IMR-90 (cell line): ENCODE data around the gene POLR1C. TPM values are rescaled to one million over a fixed set of nuclear protein-coding genes. Genes with fewer than 3 reads are reported as not detected.
A peak's percentile ranks its signal among the peaks of the same experiment; 100 is the strongest.

ENCODE experiments used
- ATAC-seq: fragments of 200-7000 bp; cut with Tn5 transposase; 2 replicates; pipeline ENCODE4 v1.9.1; 2020; ENCODE audit warnings: low read depth, mild to moderate bottlenecking, moderate library complexity
- BruUV-seq: library from RNA; stranded (reverse); fragments of 400-500 nt; replicated peaks from 2 replicates; lab custom pipeline; 2021; lab: Mats Ljungman, UMichigan
- CTCF ChIA-PET: fragments of 300-600 bp; formaldehyde crosslinking; extraction: SDS; loops from one replicate; lab custom pipeline; 2021; ENCODE audit warnings: antibody characterized with exemption; lab: Yijun Ruan, JAX
- POLR2A ChIA-PET: fragments of 300-600 bp; sonication (Branson Sonifier 250); formaldehyde crosslinking; loops from one replicate; lab custom pipeline; 2022; ENCODE audit warnings: antibody characterized with exemption; ENCODE audit not compliant: unreplicated experiment; lab: Charles Lee
- DNase-seq: peaks from one replicate; pipeline ENCODE4 v3.0.0; 2013
- H2AFZ ChIP-seq: replicated peaks from 2 replicates; pipeline ENCODE3; 2013; ENCODE audit warnings: low read length, mild to moderate bottlenecking; ENCODE audit not compliant: poor library complexity
- H2AK5ac ChIP-seq: 2 replicates; pipeline ENCODE4 v1.6.1; 2013; ENCODE audit warnings: low read depth, low read length, inconsistent platforms
- H2AK9ac ChIP-seq: replicated peaks from 2 replicates; pipeline ENCODE3; 2013; ENCODE audit warnings: mild to moderate bottlenecking, low read depth, low read length, moderate library complexity; ENCODE audit not compliant: poor library complexity
- H2BK120ac ChIP-seq: 2 replicates; pipeline ENCODE4 v1.6.1; 2013; ENCODE audit warnings: low read depth, low read length, inconsistent platforms
- H2BK15ac ChIP-seq: 3 replicates; pipeline ENCODE4 v1.6.1; 2013; ENCODE audit warnings: low read depth, low read length, inconsistent platforms
- H2BK20ac ChIP-seq: 2 replicates; pipeline ENCODE4 v1.6.1; 2013; ENCODE audit warnings: low read depth, mild to moderate bottlenecking, inconsistent platforms, low read length, moderate library complexity
- H2BK5ac ChIP-seq: 2 replicates; pipeline ENCODE4 v1.6.1; 2013; ENCODE audit warnings: mild to moderate bottlenecking, low read depth, low read length, inconsistent platforms; ENCODE audit not compliant: poor library complexity, severe bottlenecking
- H3K14ac ChIP-seq: replicated peaks from 2 replicates; pipeline ENCODE4 v1.6.1; 2013; ENCODE audit warnings: low read depth, low read length, inconsistent platforms
- H3K18ac ChIP-seq: 2 replicates; pipeline ENCODE4 v1.6.1; 2013; ENCODE audit warnings: low read depth, low read length, control low read depth
- H3K23ac ChIP-seq: 2 replicates; pipeline ENCODE4 v1.6.1; 2013; ENCODE audit warnings: low read depth, low read length, inconsistent platforms
- H3K27ac ChIP-seq: 2 replicates; pipeline ENCODE4 v1.5.1; 2013; ENCODE audit warnings: mild to moderate bottlenecking, control low read depth, low read length; ENCODE audit not compliant: insufficient read depth
- H3K27me3 ChIP-seq: 2 replicates; pipeline ENCODE4 v1.6.1; 2013; ENCODE audit warnings: low read length; ENCODE audit not compliant: control insufficient read depth, insufficient read depth
- H3K36me3 ChIP-seq: 2 replicates; pipeline ENCODE4 v1.6.1; 2013; ENCODE audit warnings: low read length, mixed read lengths; ENCODE audit not compliant: control insufficient read depth, insufficient read depth
- H3K4ac ChIP-seq: 2 replicates; pipeline ENCODE4 v1.6.1; 2013; ENCODE audit warnings: low read depth, low read length, inconsistent platforms
- H3K4me1 ChIP-seq: 2 replicates; pipeline ENCODE4 v1.6.1; 2013; ENCODE audit warnings: low read length, mixed read lengths; ENCODE audit not compliant: control insufficient read depth, insufficient read depth
- H3K4me2 ChIP-seq: 2 replicates; pipeline ENCODE4 v1.6.1; 2013; ENCODE audit warnings: low read depth, mild to moderate bottlenecking, control low read depth, low read length, moderate library complexity
- H3K4me3 ChIP-seq: 2 replicates; pipeline ENCODE4 v1.5.1; 2013; ENCODE audit warnings: low read depth, mild to moderate bottlenecking, control low read depth, low read length, moderate library complexity; ENCODE audit not compliant: insufficient read depth
- H3K56ac ChIP-seq: 2 replicates; pipeline ENCODE4 v1.6.1; 2013; ENCODE audit warnings: low read length, inconsistent platforms; ENCODE audit not compliant: insufficient read depth; ENCODE audit errors: extremely low read depth
- H3K79me1 ChIP-seq, 2 experiments: 2 replicates each; pipeline ENCODE4 v1.6.1; 2013; ENCODE audit warnings: low read length in 2 of 2, inconsistent platforms in 1 of 2, low read depth in 1 of 2
- H3K9ac ChIP-seq: 2 replicates; pipeline ENCODE4 v1.6.1; 2013; ENCODE audit warnings: low read depth, low read length, control low read depth
- H3K9me1 ChIP-seq: 2 replicates; pipeline ENCODE4 v1.6.1; 2013; ENCODE audit warnings: low read length, inconsistent platforms; ENCODE audit not compliant: insufficient read depth
- H3K9me3 ChIP-seq: 2 replicates; pipeline ENCODE4 v1.6.1; 2013; ENCODE audit warnings: low read length; ENCODE audit not compliant: control insufficient read depth, insufficient read depth
- H4K20me1 ChIP-seq: 2 replicates; pipeline ENCODE4 v1.6.1; 2013; ENCODE audit warnings: low read length, inconsistent platforms; ENCODE audit not compliant: insufficient read depth
- H4K5ac ChIP-seq: 2 replicates; pipeline ENCODE4 v1.6.1; 2013; ENCODE audit warnings: mild to moderate bottlenecking, low read depth, low read length, control low read depth
- H4K8ac ChIP-seq, 2 experiments: 2 replicates each; pipeline ENCODE4 v1.6.1; 2013; ENCODE audit warnings: low read depth in 2 of 2, low read length in 2 of 2, control low read depth in 1 of 2, inconsistent platforms in 1 of 2
- H4K91ac ChIP-seq: 2 replicates; pipeline ENCODE4 v1.6.1; 2013; ENCODE audit warnings: low read depth, low read length, inconsistent platforms; ENCODE audit not compliant: insufficient read depth
- CEBPB ChIP-seq: IDR thresholded peaks from 2 replicates; pipeline ENCODE4 v1.6.1; 2012; ENCODE audit warnings: low read depth, low read length, improper control_type of control experiment
- CTCF ChIP-seq: conservative IDR thresholded peaks from 2 replicates; pipeline ENCODE4 v1.5.1; 2012; ENCODE audit warnings: mild to moderate bottlenecking, low read depth, low read length, improper control_type of control experiment
- FOS ChIP-seq: fragments of 150-350 bp; IDR thresholded peaks from 2 replicates; pipeline ENCODE4 v1.6.1; 2016; ENCODE audit warnings: low read depth, low read length
- MAFK ChIP-seq: IDR thresholded peaks from 2 replicates; pipeline ENCODE4 v1.6.1; 2012; ENCODE audit warnings: low read depth, low read length, improper control_type of control experiment
- MAZ ChIP-seq: IDR thresholded peaks from 2 replicates; pipeline ENCODE4 v1.6.1; 2012; ENCODE audit warnings: low read depth, mild to moderate bottlenecking, low read length, improper control_type of control experiment, moderate library complexity, borderline replicate concordance
- POLR2A ChIP-seq: IDR thresholded peaks from 2 replicates; pipeline ENCODE4 v1.6.1; 2012; ENCODE audit warnings: mild to moderate bottlenecking, low read depth, low read length
- WGBS, 2 experiments: methylation state at CpG; one replicate each; pipeline versions ENCODE4 v1.1.5 to v1.1.7; 2013; ENCODE audit warnings: missing lambda C conversion rate in 2 of 2; ENCODE audit not compliant: insufficient read length in 1 of 2; ENCODE audit errors: extremely low coverage in 2 of 2; 5-methylcytosine and 5-hydroxymethylcytosine counted together
- dilution Hi-C: fragments of 300-500 bp; cut with HindIII; formaldehyde crosslinking; loops from one replicate; pipeline ENCODE4 v1.14.3; 2018; ENCODE audit warnings: low sequenced_read_pairs; ENCODE audit not compliant: unreplicated experiment
- in situ Hi-C: fragments of 300-500 bp; cut with MboI; formaldehyde crosslinking; loops from 3 replicates; pipeline ENCODE4 v1.14.3; 2019; ENCODE audit warnings: low sequenced_read_pairs, inconsistent platforms, mixed read lengths
- intact Hi-C: fragments of 100-400 bp; cut with micrococcal nuclease; formaldehyde crosslinking; loops from 2 replicates; pipeline ENCODE4 v1.10.0; 2022
- polyA plus RNA-seq, 3 experiments: library from polyadenylated mRNA; depleted of rRNA; stranded (reverse); fragments of >200 nt; gene quantifications; 2 replicates each; pipeline ENCODE4 v1.2.3, GENCODE V29; 2012; ENCODE audit warnings: low replicate concordance in 1 of 3
- total RNA-seq: library from RNA; depleted of rRNA; stranded (reverse); fragments of >200 nt; gene quantifications from 2 replicates; pipeline ENCODE4 v1.2.3, GENCODE V29; 2012

Gene POLR1C
- total and polyA plus RNA-seq, 2 of the 4 experiments (the other 2 are of a cell fraction): 46.1 to 72.6 TPM

- peak within 1 kb of the TSS; percentile 6; the same call in 1 of the 2 replicates for H3K18ac ChIP-seq
- H2BK20ac ChIP-seq: no peak within 1 kb of the TSS
- ChIA-PET POLR2A (interaction anchor here (0.5 to 0.6 kb wide), 2 partner anchors 9 to 15 kb away, joined by 3 read pairs; no protein-coding TSS in a partner anchor), CTCF (no interaction called here)
- H3K27me3 ChIP-seq: no peaks in the 10 kb centered on the region
- in situ Hi-C loops: no loop called here
- H4K8ac ChIP-seq: peak within 1 kb of the TSS; percentile 92
- peak within 1 kb of the TSS; percentile 26 for H4K91ac ChIP-seq
- no TSS peak for BruUV-seq
- DNase-seq: peak; percentile 78
- ATAC-seq: peak; percentile 100
- H3K9ac ChIP-seq: peak within 1 kb of the TSS; percentile 83
- H3K9me3 ChIP-seq: no peaks in the 10 kb centered on the region
- peak within 1 kb of the TSS; percentile 88 for H2AK9ac ChIP-seq
- peak within 1 kb of the TSS; percentile 22 for H2BK5ac ChIP-seq
- H2AFZ ChIP-seq: peak within 1 kb of the TSS; percentile 89
- H3K36me3 ChIP-seq: no peaks in the 10 kb centered on the region
- peak within 1 kb of the TSS; percentile 92 for H4K5ac ChIP-seq
- peak within 1 kb of the TSS; percentile 66 for H3K4me3 ChIP-seq
- H2BK15ac ChIP-seq: no peak within 1 kb of the TSS
- peak within 1 kb of the TSS; percentile 83 for H3K27ac ChIP-seq
- peak within 1 kb of the TSS; percentile 84 for H3K4me2 ChIP-seq
- dilution Hi-C loops: no loop called here
- H4K20me1 ChIP-seq: peaks cover 6% of the 10 kb centered on the region; the same call in 1 of the 2 replicates
- H2AK5ac ChIP-seq: peak within 1 kb of the TSS; percentile 71
- H3K23ac ChIP-seq: peak within 1 kb of the TSS; percentile 54
- H3K56ac ChIP-seq: peak within 1 kb of the TSS; percentile 74
- 0% methylated on average over 11 of the region's 34 CpGs; no CpG with 5 or more reads in 1 of the 2 experiments for WGBS, 2 experiments
- H3K4me1 ChIP-seq: peaks cover 7% of the 10 kb centered on the region
- TF ChIP-seq CEBPB: no peak
- TF ChIP-seq MAFK: no peak
- peak; percentile 75; the same call in 1 of the 2 replicates for TF ChIP-seq MAZ
- peak; percentile 94 for TF ChIP-seq POLR2A
- no peak for TF ChIP-seq CTCF
- 0 out of 2 replicates have a peak, but pooled peaks have one; percentile 10 for TF ChIP-seq FOS
- peaks cover 31 to 44% of the 10 kb centered on the region in 2 experiments for H3K79me1 ChIP-seq
- peak within 1 kb of the TSS; percentile 86 for H3K14ac ChIP-seq
- H3K9me1 ChIP-seq: peaks cover 25% of the 10 kb centered on the region
- H3K4ac ChIP-seq: peak within 1 kb of the TSS; percentile 67
- 0 out of 2 replicates have a peak within 1 kb of the TSS, but pooled peaks have one; percentile 1 for H2BK120ac ChIP-seq
- intact Hi-C loops: loop anchor here (1.0 kb wide), 2 partner anchors 15 to 41 kb away; no protein-coding TSS in a partner anchor
Observed at GRCh38 chr6:43477235-43478007, 39.5 kb upstream of the POLR1C start, which contains the start of gene TJAP1. TJAP1 (plus strand) TSS chr6:43477570; CDS start chr6:43499002, 21,432 bp downstream.
